ENCODE measurements around the gene PTPRO. TPM values are rescaled to one million over a fixed set of nuclear protein-coding genes. Genes with fewer than 3 reads are reported as not detected.

The PTPRO gene
- polyA plus RNA-seq, 1 donor (not counting 4 experiments of a cell fraction or from before 2014, with no cell fraction given): 0.17 TPM

GRCh38 chr12:15620741-15621539, 298.6 kb downstream of the PTPRO start:
- Histone ChIP-seq H3K27ac (ENCODE audit: control insufficient read depth, insufficient read depth, low read length) (no peak overlapping the region), H4K20me1 (ENCODE audit: control insufficient read depth, extremely low read depth, insufficient read depth, low read length) (no peaks in the 10 kb centered on the region), H3K27me3 (ENCODE audit: control insufficient read depth, extremely low read depth, insufficient read depth, low read length) (no peaks in the 10 kb centered on the region), H3K9ac (ENCODE audit: control insufficient read depth, extremely low read depth, insufficient read depth, low read length) (no peak overlapping the region), H3K4me1 (ENCODE audit: control insufficient read depth, extremely low read depth, insufficient read depth, low read length) (no peaks in the 10 kb centered on the region), H3K79me2 (ENCODE audit: control insufficient read depth, insufficient read depth, low read length) (no peaks in the 10 kb centered on the region), H3K4me3 (ENCODE audit: control insufficient read depth in 2 of 3, extremely low read depth in 1 of 3, insufficient read depth in 2 of 3, low read depth in 1 of 3, low read length in 3 of 3) (no peak overlapping the region), H3K36me3 (ENCODE audit: control insufficient read depth in 2 of 2, extremely low read depth in 1 of 2, insufficient read depth in 2 of 2, low read length in 2 of 2) (no peaks in the 10 kb centered on the region), H3K9me1 (ENCODE audit: control insufficient read depth, extremely low read depth, insufficient read depth, low read length) (no peaks in the 10 kb centered on the region), H2AFZ (ENCODE audit: control insufficient read depth, low read length) (no peak overlapping the region), H3K4me2 (ENCODE audit: control insufficient read depth, extremely low read depth, insufficient read depth, low read depth, low read length) (no peak overlapping the region), H3K9me3 (ENCODE audit: control insufficient read depth, low read depth, low read length) (no peaks in the 10 kb centered on the region)
- FAIRE-seq: peak; percentile 39
- dilution Hi-C loops (cut with MboI; ENCODE audit: extremely low pct_ligation_motif_present, low sequenced_read_pairs): no loop called here
- no peak for DNase-seq (ENCODE audit: low read depth, low spot score)
- TF ChIP-seq EZH2 (IDR thresholded peaks at IDR 0.05; ENCODE audit: low read length) (no peak), CTCF (optimal IDR thresholded peaks at IDR 0.05 in 1 of 3, IDR thresholded peaks at IDR 0.05 in 1 of 3, conservative IDR thresholded peaks at IDR 0.05 in 1 of 3; ENCODE audit: extremely low read depth in 1 of 3, insufficient read depth in 2 of 3, low read length in 3 of 3) (no peak)

- TF ChIP-seq CTCF (optimal IDR thresholded peaks at IDR 0.05 in 1 of 3, IDR thresholded peaks at IDR 0.05 in 1 of 3, conservative IDR thresholded peaks at IDR 0.05 in 1 of 3; ENCODE audit: extremely low read depth in 1 of 3, insufficient read depth in 2 of 3, low read length in 3 of 3): no peak
- no peak for TF ChIP-seq EZH2 (IDR thresholded peaks at IDR 0.05; ENCODE audit: low read length)
- H3K36me3 ChIP-seq (ENCODE audit: control insufficient read depth in 2 of 2, extremely low read depth in 1 of 2, insufficient read depth in 2 of 2, low read length in 2 of 2): no peaks in the 10 kb centered on the region
- DNase-seq (ENCODE audit: low read depth, low spot score) (no peak), FAIRE-seq (no peak)
- no peak overlapping the region for H3K4me2 ChIP-seq (ENCODE audit: control insufficient read depth, extremely low read depth, insufficient read depth, low read depth, low read length)
- no peaks in the 10 kb centered on the region for H3K9me1 ChIP-seq (ENCODE audit: control insufficient read depth, extremely low read depth, insufficient read depth, low read length)
- no peaks in the 10 kb centered on the region for H3K79me2 ChIP-seq (ENCODE audit: control insufficient read depth, insufficient read depth, low read length)
- no peaks in the 10 kb centered on the region for H4K20me1 ChIP-seq (ENCODE audit: control insufficient read depth, extremely low read depth, insufficient read depth, low read length)
- peaks cover 17% of the 10 kb centered on the region for H3K4me1 ChIP-seq (ENCODE audit: control insufficient read depth, extremely low read depth, insufficient read depth, low read length)
- dilution Hi-C loops (cut with MboI; ENCODE audit: extremely low pct_ligation_motif_present, low sequenced_read_pairs): no loop called here
- no peak overlapping the region for H3K27ac ChIP-seq (ENCODE audit: control insufficient read depth, insufficient read depth, low read length)
- H3K9ac ChIP-seq (ENCODE audit: control insufficient read depth, extremely low read depth, insufficient read depth, low read length): no peak overlapping the region
- no peak overlapping the region for H2AFZ ChIP-seq (ENCODE audit: control insufficient read depth, low read length)
- H3K9me3 ChIP-seq (ENCODE audit: control insufficient read depth, low read depth, low read length): no peaks in the 10 kb centered on the region
- no peaks in the 10 kb centered on the region for H3K27me3 ChIP-seq (ENCODE audit: control insufficient read depth, extremely low read depth, insufficient read depth, low read length)
- H3K4me3 ChIP-seq (ENCODE audit: control insufficient read depth in 2 of 3, extremely low read depth in 1 of 3, insufficient read depth in 2 of 3, low read depth in 1 of 3, low read length in 3 of 3): no peak overlapping the region
Observed at GRCh38 chr12:15625075-15625474, 302.8 kb downstream of the PTPRO start.

Data from keratinocyte (primary cell).